Progenitor cell of endocrine pancreas (in vitro differentiated cells): ENCODE data around the gene CDK14. TPM values are rescaled to one million over a fixed set of nuclear protein-coding genes. Genes with fewer than 3 reads are reported as not detected.

Experiments used
- DNase-seq: peaks from one replicate; pipeline ENCODE4 v3.0.0; 2021; ENCODE audit warnings: low spot score; ENCODE audit not compliant: unreplicated experiment
- H3K27ac Mint-ChIP-seq: 2 replicates; pipeline ENCODE4 v1.8.0; 2021; ENCODE audit warnings: mild to moderate bottlenecking, moderate library complexity, mixed read lengths
- H3K27me3 Mint-ChIP-seq: 2 replicates; pipeline ENCODE4 v1.8.0; 2021; ENCODE audit warnings: mixed read lengths
- H3K36me3 Mint-ChIP-seq: 2 replicates; pipeline ENCODE4 v1.8.0; 2022; ENCODE audit warnings: mixed read lengths; ENCODE audit not compliant: insufficient read depth
- H3K4me1 Mint-ChIP-seq: 2 replicates; pipeline ENCODE4 v1.8.0; 2021; ENCODE audit warnings: low read depth, mixed read lengths
- H3K4me3 Mint-ChIP-seq: 2 replicates; pipeline ENCODE4 v1.8.0; 2021; ENCODE audit warnings: low read depth, mild to moderate bottlenecking, moderate library complexity, mixed read lengths
- H3K9me3 Mint-ChIP-seq: 2 replicates; pipeline ENCODE4 v1.8.0; 2021; ENCODE audit warnings: low read depth, mixed read lengths
- CTCF ChIP-seq: fragments of 200-600 bp; sonication (generic); IDR thresholded peaks from one replicate; pipeline ENCODE4 v1.5.0; 2021; ENCODE audit warnings: antibody characterized with exemption, mild to moderate bottlenecking; ENCODE audit not compliant: unreplicated experiment
- total RNA-seq: library from RNA; stranded (reverse); gene quantifications from 2 replicates; pipeline ENCODE4 v1.2.1, GENCODE V29; 2021

Gene CDK14
- total RNA-seq, 1 donor from 2014 or later, result 117 TPM

GRCh38 chr7:90610105-90610504, 14.0 kb downstream of the CDK14 start:
- no peak overlapping the region for H3K27ac Mint-ChIP-seq
- peaks cover 15% of the 10 kb centered on the region for H3K36me3 Mint-ChIP-seq
- no peak for DNase-seq
- no peaks in the 10 kb centered on the region for H3K9me3 Mint-ChIP-seq
- H3K4me1 Mint-ChIP-seq, result peaks cover 15% of the 10 kb centered on the region
- H3K4me3 Mint-ChIP-seq, result no peak overlapping the region
- TF ChIP-seq CTCF, result no peak
- H3K27me3 Mint-ChIP-seq, result no peaks in the 10 kb centered on the region

- H3K27ac Mint-ChIP-seq, result no peak overlapping the region
- no peaks in the 10 kb centered on the region for H3K27me3 Mint-ChIP-seq
- no peak for TF ChIP-seq CTCF
- no peaks in the 10 kb centered on the region for H3K9me3 Mint-ChIP-seq
- DNase-seq, result no peak
- H3K4me1 Mint-ChIP-seq, result peaks cover 14% of the 10 kb centered on the region
- H3K36me3 Mint-ChIP-seq, result peaks cover 15% of the 10 kb centered on the region
- no peak overlapping the region for H3K4me3 Mint-ChIP-seq
These were observed 15.0 kb downstream of the CDK14 start for GRCh38 chr7:90611115-90611514.

GRCh38 chr7:90613088-90613498, 17.0 kb downstream of the CDK14 start:
- DNase-seq, result no peak
- TF ChIP-seq CTCF, result no peak
- no peaks in the 10 kb centered on the region for H3K27me3 Mint-ChIP-seq

GRCh38 chr7:90617442-90617841, 21.3 kb downstream of the CDK14 start:
- Mint-ChIP-seq H3K9me3 (no peaks in the 10 kb centered on the region), H3K4me1 (peaks cover 35% of the 10 kb centered on the region), H3K4me3 (no peak overlapping the region), H3K27me3 (no peaks in the 10 kb centered on the region), H3K36me3 (peaks cover 2% of the 10 kb centered on the region), H3K27ac (no peak overlapping the region)
- DNase-seq, result no peak
- TF ChIP-seq CTCF, result no peak

More at GRCh38 chr7:90613088-90613498, 17.0 kb downstream of the CDK14 start:
- Mint-ChIP-seq H3K36me3 (peaks cover 14% of the 10 kb centered on the region), H3K9me3 (no peaks in the 10 kb centered on the region), H3K4me3 (no peak overlapping the region), H3K27ac (no peak overlapping the region), H3K4me1 (peaks cover 14% of the 10 kb centered on the region)

- Mint-ChIP-seq H3K27ac (no peak overlapping the region), H3K4me1 (peaks cover 36% of the 10 kb centered on the region), H3K4me3 (peak overlapping the region; percentile 37), H3K9me3 (no peaks in the 10 kb centered on the region), H3K36me3 (no peaks in the 10 kb centered on the region), H3K27me3 (no peaks in the 10 kb centered on the region)
- DNase-seq, result no peak
- no peak for TF ChIP-seq CTCF
These were observed 22.8 kb downstream of the CDK14 start for GRCh38 chr7:90618876-90619275.
